NCI-H2171 (cell line): ENCODE measurements around the gene RABGAP1L.
"Not testable (repeated sequence)": the region's sequence is repeated elsewhere in the genome, so short reads cannot be mapped to it uniquely, and the experiment has no call there.

Experiments used
- DNase-seq: peaks from one replicate; lab custom pipeline; 2025; lab: John Stamatoyannopoulos, UW

The RABGAP1L gene

GRCh38 chr1:174242856-174243255 is 83.5 kb downstream of the RABGAP1L start:
- DNase-seq: no peak

GRCh38 chr1:174243451-174244000 is 84.2 kb downstream of the RABGAP1L start:
- no peak for DNase-seq

GRCh38 chr1:174244017-174244416 is 84.7 kb downstream of the RABGAP1L start:
- DNase-seq: no peak

- no peak for DNase-seq
These were observed 88.2 kb downstream of the RABGAP1L start for GRCh38 chr1:174247472-174247871.

- DNase-seq: no peak
These were observed 88.7 kb downstream of the RABGAP1L start for GRCh38 chr1:174248041-174248440.

- DNase-seq: not testable (repeated sequence)
These were observed 97.1 kb downstream of the RABGAP1L start for GRCh38 chr1:174256386-174256785.

GRCh38 chr1:174258148-174258550 is 98.8 kb downstream of the RABGAP1L start:
- DNase-seq: peak; percentile 22

GRCh38 chr1:174262349-174263241 is 103.3 kb downstream of the RABGAP1L start:
- DNase-seq: peak; percentile 32

GRCh38 chr1:174265282-174265681 is 106.0 kb downstream of the RABGAP1L start:
- no peak for DNase-seq

GRCh38 chr1:174266476-174266875 is 107.2 kb downstream of the RABGAP1L start:
- DNase-seq: no peak

GRCh38 chr1:174266991-174267612 is 107.8 kb downstream of the RABGAP1L start:
- no peak for DNase-seq

GRCh38 chr1:174269989-174270651 is 110.8 kb downstream of the RABGAP1L start:
- DNase-seq: no peak

- DNase-seq: no peak
These were observed 113.9 kb downstream of the RABGAP1L start for GRCh38 chr1:174273190-174273589.

- no peak for DNase-seq
These were observed 114.5 kb downstream of the RABGAP1L start for GRCh38 chr1:174273776-174274175.

GRCh38 chr1:174274452-174274851 is 115.1 kb downstream of the RABGAP1L start:
- DNase-seq: no peak

GRCh38 chr1:174274884-174275283 is 115.6 kb downstream of the RABGAP1L start:
- DNase-seq: no peak

GRCh38 chr1:174276087-174276486 is 116.8 kb downstream of the RABGAP1L start:
- DNase-seq: no peak

GRCh38 chr1:174284052-174284451 is 124.7 kb downstream of the RABGAP1L start:
- DNase-seq: no peak

GRCh38 chr1:174286042-174286441 is 126.7 kb downstream of the RABGAP1L start:
- DNase-seq: no peak

GRCh38 chr1:174289644-174290310 is 130.5 kb downstream of the RABGAP1L start:
- no peak for DNase-seq

GRCh38 chr1:174291059-174291458 is 131.7 kb downstream of the RABGAP1L start:
- DNase-seq: no peak

GRCh38 chr1:174296309-174296708 is 137.0 kb downstream of the RABGAP1L start:
- no peak for DNase-seq
